ENCODE data around the gene RORC.

- TF ChIP-seq CTCF (IDR thresholded peaks at IDR 0.05; ENCODE audit: insufficient read depth, low read depth, low read length) (no peak), EZH2 (IDR thresholded peaks at IDR 0.05; ENCODE audit: insufficient read depth, low read length) (no peak)
Measured at GRCh38 chr1:151806170-151806569, 25.4 kb downstream of the RORC start.
